Osteocyte (in vitro differentiated cells): ENCODE results near the gene DDHD1. TPM values are rescaled to one million over a fixed set of nuclear protein-coding genes. Genes with fewer than 3 reads are reported as not detected.

ENCODE experiments used
- DNase-seq: peaks from one replicate; pipeline ENCODE4 v3.0.0; 2021; ENCODE audit warnings: mixed read lengths; ENCODE audit not compliant: unreplicated experiment; ENCODE audit errors: extremely low spot score
- H3K27ac Mint-ChIP-seq: one replicate; pipeline ENCODE4 v1.8.0; 2021; ENCODE audit warnings: mild to moderate bottlenecking, mixed read lengths; ENCODE audit not compliant: unreplicated experiment
- H3K27me3 Mint-ChIP-seq: one replicate; pipeline ENCODE4 v1.8.0; 2021; ENCODE audit warnings: mixed read lengths; ENCODE audit not compliant: unreplicated experiment
- H3K36me3 Mint-ChIP-seq: one replicate; pipeline ENCODE4 v1.8.0; 2021; ENCODE audit warnings: mixed read lengths; ENCODE audit not compliant: unreplicated experiment
- H3K4me1 Mint-ChIP-seq: one replicate; pipeline ENCODE4 v1.8.0; 2021; ENCODE audit warnings: mixed read lengths; ENCODE audit not compliant: unreplicated experiment
- H3K4me3 Mint-ChIP-seq: one replicate; pipeline ENCODE4 v1.8.0; 2021; ENCODE audit warnings: mild to moderate bottlenecking, moderate library complexity, mixed read lengths; ENCODE audit not compliant: unreplicated experiment
- H3K9me3 Mint-ChIP-seq: one replicate; pipeline ENCODE4 v1.8.0; 2021; ENCODE audit warnings: mixed read lengths; ENCODE audit not compliant: unreplicated experiment
- total RNA-seq: library from RNA; stranded (reverse); gene quantifications from 2 replicates; pipeline ENCODE4 v1.2.1, GENCODE V29; 2021
- TF ChIP-seq, protein P1 (sequence below): fragments of 200-600 bp; sonication (generic); IDR thresholded peaks from 2 replicates; pipeline ENCODE4 v1.5.0; 2021; ENCODE audit warnings: antibody characterized with exemption, mild to moderate bottlenecking, moderate library complexity

The DDHD1 gene
- total RNA-seq, 1 donor from 2014 or later: 21.1 TPM

- TF ChIP-seq, protein P1, sequence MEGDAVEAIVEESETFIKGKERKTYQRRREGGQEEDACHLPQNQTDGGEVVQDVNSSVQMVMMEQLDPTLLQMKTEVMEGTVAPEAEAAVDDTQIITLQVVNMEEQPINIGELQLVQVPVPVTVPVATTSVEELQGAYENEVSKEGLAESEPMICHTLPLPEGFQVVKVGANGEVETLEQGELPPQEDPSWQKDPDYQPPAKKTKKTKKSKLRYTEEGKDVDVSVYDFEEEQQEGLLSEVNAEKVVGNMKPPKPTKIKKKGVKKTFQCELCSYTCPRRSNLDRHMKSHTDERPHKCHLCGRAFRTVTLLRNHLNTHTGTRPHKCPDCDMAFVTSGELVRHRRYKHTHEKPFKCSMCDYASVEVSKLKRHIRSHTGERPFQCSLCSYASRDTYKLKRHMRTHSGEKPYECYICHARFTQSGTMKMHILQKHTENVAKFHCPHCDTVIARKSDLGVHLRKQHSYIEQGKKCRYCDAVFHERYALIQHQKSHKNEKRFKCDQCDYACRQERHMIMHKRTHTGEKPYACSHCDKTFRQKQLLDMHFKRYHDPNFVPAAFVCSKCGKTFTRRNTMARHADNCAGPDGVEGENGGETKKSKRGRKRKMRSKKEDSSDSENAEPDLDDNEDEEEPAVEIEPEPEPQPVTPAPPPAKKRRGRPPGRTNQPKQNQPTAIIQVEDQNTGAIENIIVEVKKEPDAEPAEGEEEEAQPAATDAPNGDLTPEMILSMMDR: no peak
- Mint-ChIP-seq H3K4me3 (no peak overlapping the region), H3K4me1 (no peaks in the 10 kb centered on the region), H3K27ac (no peak overlapping the region), H3K9me3 (no peaks in the 10 kb centered on the region), H3K27me3 (no peaks in the 10 kb centered on the region), H3K36me3 (no peaks in the 10 kb centered on the region)
- DNase-seq: no peak
Observed at GRCh38 chr14:52987514-52987913, 165.6 kb downstream of the DDHD1 start.

GRCh38 chr14:52987042-52987441 lies 166.1 kb downstream of the DDHD1 start:
- Mint-ChIP-seq H3K27ac (no peak overlapping the region), H3K36me3 (no peaks in the 10 kb centered on the region), H3K9me3 (no peaks in the 10 kb centered on the region), H3K27me3 (no peaks in the 10 kb centered on the region), H3K4me1 (no peaks in the 10 kb centered on the region), H3K4me3 (no peak overlapping the region)
- TF ChIP-seq, protein P1: no peak
- no peak for DNase-seq

Other genes with a start within 250 kb of the DDHD1 start
- gene FERMT2, start 202.3 kb downstream of the DDHD1 start, total RNA-seq: 302 and 304 TPM in 2 replicates